C1 segment of cervical spinal cord (tissue), 14 donors: ENCODE data around the gene XPR1.

Experiments
- DNase-seq, 14 donors: peaks; one replicate each; lab custom pipeline; 2025; lab: John Stamatoyannopoulos, UW

The XPR1 gene

DNA sequence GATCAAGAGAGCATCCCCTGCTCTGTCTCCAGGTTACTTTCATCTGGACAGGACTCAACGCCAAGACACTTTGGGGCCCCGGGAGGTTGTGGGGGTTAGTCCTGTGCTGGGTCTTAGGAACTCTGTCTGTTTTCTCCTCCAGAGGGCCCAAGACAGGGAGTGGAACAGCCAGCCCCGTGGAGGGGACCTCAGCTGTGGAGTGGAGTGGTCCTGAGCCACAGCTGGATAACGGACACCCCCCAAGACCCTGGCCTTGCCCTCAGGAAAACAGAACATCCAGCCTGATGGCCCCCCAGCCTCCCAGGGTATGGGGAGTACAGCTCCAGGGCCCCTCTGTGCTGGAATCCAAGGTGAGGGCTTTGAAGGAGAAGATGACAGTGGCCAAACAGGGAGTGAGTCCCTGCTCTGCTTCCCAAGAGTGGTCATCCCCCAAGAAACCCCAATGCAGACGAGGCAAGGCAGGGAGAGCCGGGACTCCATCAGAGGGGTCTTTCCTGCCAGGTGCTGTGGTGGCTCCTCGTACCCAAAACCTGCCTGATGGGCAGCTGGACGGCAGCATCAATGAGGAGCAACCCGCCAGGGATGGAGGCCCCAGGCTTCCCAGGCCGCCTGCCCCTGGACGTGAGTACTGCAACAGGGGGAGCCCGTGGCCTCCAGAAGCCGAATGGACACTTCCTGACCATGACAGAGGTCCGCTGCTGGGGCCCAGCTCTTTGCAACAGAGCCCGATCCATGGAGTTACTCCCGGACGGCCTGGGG is 284.4 kb downstream of the XPR1 start:
- no peak for DNase-seq

DNA sequence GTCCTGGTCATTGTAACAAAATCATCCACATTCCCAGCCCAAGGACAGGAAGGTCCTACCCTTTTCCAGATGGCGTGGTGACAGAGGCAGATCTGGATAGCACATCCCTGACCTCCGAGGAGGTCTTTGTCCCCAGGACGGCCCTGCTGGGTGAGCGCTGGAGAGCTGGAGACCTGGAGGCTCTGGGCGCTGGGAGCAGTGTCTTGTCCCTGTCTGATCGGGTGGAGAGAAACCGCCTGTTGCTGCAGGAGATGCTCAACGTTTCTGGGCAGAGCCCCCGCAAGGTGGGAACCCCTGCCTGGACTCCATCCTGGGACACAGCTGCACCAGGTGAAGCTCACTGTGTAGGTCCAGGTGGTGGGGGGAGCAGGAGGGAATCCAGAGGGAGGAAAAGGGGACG is 284.9 kb downstream of the XPR1 start:
- DNase-seq = no peak

DNA sequence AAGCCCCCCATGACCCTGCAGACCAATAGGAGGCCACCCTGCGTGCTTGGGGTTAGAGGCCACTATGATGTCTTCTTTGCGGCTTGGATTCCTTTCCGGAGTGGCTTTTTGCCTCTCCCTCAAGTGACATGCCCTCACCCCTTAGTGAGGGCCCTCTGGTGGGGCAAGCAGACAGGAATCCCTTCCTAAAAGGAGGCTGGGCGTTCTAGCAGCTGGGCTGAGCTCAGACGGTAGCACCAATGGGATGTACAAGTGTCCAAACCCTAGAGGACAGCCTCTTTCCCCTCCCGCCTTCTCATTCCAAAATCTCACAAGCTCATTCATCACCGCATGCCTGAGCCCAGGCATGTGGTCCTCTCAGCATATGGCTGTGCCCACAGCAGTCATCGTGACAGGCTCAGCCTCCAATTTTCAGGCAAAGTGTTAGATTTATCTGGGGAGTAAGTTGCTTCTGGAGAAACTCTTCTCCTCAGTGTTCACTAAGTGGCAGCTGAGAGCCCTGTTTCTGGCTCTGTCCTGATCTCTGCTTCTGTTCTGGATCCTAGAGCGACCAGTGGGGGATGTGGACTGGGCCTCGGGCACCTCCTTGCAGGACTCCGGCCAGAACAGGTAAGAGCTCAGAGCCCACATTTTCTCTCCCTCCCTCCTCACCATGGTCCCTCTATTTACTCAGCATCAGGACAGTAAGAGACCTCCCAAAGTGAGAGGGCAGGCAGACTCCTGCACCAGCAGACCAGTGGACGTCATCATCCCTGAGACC is 285.7 kb downstream of the XPR1 start:
- no peak for DNase-seq

DNA sequence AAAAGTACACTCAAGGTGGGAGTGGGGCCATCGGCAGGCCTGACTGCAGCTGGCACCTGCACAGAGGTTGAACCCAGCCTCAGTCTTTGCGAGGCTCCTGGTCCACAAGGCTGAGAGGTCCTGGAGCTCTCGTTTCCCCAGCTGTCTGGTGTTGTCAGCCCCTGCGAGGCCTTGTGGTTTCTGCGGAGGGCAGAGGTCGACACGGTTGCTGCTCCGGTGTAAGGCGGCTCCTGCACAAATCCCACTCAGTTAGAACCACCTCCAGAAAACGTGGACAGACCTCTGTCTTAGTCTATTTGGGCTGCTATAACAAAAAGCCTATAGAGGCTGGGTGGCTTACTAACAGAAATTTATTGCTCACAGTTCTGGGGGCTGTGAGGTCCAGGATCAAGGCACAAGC is 286.7 kb downstream of the XPR1 start:
- DNase-seq = no peak

DNA sequence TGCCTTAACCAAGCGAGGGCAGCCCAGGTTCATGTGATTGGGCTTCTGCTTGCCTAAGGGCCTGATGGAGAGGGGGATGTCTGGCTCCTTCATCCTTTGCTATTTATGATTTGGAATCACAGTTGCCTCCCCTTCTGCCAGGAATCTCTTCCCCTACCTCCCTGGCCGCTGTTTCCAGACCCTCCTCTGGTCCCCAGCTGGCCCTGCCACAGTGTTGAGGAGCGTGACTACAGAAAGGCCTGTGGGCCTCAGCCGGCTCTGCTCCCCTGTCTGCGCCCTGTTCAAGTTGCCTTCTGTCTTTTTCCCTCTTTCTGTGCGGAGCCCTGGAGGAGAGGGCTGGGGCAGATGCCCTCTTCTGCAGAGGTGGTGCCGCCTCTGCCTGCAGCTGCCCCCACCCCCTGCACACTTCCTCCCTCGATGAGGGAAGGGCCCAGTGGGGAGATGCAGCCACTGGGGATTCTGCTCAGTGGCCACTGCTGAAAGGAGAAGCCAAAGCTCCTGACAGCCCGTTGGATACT is 287.4 kb downstream of the XPR1 start:
- no peak for DNase-seq

DNA sequence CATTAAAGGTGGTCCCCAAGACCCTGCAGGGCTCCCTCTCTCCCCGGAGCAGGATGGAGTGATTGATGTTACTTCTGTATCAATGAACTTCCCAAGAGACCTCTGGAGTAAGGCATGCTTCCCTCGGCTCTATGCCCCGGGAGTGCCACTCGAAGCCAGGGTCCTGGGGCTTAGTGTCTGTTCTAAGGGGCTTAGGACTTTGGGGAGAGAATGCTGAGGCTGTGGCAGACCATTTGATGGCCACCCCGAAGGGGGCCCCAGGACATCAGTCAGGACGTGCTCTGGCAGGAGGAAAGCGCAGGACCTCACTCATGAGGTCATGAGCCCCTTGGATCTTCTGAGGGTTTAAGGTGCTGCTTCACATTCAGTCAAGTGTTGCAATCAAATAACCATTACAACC is 288.4 kb downstream of the XPR1 start:
- DNase-seq = no peak

DNA sequence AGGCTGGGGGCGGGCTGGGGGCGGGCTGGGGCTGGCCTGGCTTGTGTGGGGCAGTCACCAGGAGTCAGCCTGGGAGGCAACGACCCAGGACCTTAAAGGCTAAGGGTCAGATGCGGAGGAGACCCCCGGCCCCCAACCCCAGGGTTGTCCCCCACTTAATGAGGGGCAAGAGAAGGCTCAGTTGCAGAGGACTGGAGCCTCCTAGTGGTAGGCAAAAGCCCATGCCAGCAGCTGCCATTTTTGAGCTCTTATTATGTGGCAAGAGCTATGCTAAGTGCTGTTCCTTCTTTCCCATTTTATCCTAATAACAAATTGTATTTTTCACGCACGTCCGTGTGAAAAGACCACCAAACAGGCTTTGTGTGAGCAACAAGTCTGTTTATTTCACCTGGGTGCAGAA is 288.9 kb downstream of the XPR1 start:
- no peak for DNase-seq

DNA sequence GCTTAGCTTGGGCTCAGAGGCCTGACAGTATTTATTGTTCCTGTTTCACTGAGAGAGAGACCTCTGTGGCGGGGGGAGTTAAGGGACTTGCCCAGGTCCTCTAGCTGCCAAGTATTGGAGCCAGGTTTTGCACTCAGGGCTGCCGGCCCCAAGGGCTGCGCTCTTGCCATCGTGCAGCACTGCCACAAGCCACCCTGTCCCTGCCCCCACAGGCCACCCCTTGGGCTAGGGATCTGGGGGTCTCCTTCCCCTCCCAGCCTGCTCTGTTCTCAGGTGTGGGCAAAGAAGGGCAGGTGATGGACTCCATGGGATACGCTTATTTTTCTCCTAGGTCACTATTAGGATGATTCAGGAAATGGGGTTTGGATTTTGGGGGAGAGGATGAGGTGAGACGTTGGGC is 289.6 kb downstream of the XPR1 start:
- no peak for DNase-seq

DNA sequence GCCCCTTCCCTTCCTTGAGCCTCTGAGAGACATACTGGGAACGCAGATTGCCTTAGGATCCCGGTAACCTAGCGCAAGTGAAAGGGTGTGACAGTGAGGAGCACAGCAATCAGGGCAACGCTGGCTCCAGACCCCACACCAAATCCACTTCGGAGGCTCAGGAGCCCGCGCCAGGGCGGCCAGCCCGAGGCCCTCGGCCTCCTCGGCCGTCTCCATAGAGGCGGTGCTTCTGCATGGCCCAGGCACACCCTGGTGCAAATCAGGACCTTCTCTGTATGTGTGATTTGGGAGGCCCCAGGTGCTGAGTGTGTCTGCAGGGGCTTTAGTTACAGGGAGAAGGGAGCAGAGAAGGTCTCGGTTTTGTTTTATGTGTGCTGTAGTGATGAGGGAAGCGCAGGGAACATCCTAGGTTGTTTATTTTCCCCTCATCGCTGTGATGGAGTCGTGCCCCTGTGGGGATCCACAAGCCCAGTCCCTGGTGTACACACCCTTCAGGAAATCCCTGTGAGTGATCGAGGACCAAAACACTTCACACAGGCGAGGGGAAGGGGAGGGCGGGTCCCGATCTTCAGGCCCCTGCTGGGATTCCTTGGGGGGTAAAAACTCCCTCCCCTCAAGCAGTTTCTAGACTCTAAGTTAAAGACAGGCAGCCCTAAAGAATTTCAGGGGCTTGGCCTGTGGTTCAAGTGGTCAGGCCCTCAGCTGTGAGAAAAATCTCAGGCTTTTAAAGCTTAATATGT is 290.2 kb downstream of the XPR1 start:
- no peak for DNase-seq

DNA sequence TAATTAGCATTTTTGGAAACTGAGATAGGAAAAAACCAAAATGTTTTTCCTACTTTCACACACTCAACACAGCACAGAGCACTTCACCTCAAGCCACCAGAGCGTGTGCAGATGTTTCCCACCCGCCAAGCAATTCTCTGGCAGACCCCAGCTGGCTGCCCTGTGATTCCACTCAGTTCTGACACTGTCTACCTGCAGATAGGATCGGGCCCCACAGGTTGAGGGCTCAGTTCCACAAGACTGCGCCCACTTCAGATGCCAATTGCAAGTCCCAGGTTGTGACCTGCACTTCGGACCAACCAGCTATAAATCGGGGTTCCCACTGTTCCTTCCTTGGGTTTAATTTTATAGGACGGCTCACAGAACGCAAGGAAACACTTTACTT is 290.8 kb downstream of the XPR1 start:
- no peak for DNase-seq

DNA sequence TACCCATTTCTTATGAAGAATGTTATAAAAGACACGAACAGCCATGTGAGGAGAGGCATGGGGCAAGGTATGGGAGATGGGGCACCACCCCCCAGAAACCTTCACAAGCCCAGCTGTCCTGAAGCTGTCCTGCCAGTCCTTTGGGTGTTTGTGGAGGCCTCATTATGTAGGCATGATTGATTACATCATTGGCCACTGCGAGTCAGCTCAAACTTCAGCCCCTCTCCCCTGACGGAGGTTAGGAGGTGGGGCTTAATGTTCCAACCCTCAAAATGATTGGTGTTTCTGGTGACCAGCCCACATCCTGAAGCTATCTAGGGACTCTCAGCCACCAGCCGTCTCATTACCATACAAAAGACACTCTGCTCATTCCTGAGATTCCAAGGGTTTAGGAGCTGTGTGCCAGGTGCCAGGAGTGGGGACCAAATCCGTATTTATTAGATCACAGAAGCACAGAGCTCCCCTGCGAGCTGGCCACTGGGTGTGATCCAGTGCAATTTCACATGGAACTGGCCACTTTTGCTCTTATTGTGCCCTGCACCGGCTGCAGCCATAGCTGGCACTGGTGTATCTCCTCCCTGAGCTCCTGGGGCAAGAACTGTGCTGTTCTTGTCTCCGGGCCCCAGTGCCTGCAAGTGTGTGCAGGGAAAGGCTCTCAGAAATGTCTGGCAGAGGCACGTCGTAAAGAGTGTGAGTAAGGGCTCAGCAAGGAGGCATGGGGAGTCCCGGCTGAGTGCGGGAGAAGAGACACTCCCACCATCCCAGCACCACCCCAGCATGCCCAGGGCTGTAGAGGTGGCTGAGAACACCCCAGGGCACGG is 291.4 kb downstream of the XPR1 start:
- no peak for DNase-seq

DNA sequence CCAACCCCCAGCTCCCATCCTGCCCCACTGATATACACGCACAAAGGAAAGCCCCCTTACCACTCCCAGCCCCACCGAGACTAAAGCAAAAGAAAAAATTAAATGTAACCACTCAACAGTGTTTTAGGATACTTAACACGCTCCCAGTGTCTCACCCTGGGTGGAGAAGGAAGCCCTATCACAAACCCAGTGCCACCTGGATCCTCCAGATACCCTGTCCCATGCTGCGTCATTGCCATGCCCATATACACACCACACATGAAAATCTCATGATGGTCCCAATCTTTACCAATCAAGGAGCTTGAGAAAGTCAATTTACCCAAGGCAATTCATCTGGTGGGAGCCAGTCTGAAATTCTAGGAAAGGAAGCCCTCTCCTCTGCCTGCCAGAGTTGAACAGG is 292.1 kb downstream of the XPR1 start:
- no peak for DNase-seq

DNA sequence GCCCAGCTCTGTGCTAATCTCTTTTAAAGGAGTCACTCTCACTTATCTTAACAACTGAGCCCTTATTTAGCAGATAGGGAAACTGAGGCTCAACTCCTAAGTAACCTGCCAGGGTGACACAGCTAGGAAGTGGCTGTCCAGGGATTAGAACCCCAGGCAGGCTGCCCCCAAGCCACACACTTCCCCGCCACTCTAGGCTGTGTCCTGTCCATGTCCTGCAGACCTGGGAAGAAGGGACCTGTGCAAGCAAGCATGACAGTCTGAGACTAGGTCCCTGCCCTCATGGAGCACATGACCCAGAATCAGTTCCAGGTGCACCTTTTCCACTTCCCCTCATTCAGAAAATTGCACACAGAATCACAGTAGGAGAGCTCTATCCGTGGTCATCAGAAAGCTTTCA is 293.1 kb downstream of the XPR1 start:
- no peak for DNase-seq

DNA sequence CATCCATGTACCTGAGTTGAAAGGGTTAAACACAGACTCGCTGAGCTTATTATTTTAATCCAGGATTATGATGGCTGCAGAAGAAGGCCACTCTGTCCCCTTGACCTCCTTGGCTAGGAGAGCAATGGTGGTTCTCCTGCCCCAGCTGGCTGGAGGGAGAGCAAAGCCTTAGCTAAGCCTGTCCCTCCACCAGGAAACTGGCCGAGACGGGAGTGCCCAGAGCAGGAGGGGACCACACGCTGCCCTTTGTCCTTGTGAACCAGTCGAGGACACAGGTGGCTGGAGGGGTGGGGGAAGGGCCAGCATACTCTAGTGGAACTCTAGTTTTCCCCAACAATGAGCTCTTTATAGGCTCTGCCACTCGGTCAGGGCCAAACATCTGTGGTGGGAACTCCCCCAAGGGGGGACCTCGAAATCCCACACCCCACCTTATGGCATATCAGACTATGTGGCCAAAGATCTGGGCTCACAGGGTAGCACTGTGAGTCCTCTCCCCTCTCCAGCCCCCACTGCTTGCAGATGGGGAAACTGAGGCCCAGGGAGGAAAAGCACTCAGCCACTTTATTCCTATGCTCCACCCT is 293.7 kb downstream of the XPR1 start:
- peak in 9 of 14 donors; percentile 24 to 70 (median 62) for DNase-seq

DNA sequence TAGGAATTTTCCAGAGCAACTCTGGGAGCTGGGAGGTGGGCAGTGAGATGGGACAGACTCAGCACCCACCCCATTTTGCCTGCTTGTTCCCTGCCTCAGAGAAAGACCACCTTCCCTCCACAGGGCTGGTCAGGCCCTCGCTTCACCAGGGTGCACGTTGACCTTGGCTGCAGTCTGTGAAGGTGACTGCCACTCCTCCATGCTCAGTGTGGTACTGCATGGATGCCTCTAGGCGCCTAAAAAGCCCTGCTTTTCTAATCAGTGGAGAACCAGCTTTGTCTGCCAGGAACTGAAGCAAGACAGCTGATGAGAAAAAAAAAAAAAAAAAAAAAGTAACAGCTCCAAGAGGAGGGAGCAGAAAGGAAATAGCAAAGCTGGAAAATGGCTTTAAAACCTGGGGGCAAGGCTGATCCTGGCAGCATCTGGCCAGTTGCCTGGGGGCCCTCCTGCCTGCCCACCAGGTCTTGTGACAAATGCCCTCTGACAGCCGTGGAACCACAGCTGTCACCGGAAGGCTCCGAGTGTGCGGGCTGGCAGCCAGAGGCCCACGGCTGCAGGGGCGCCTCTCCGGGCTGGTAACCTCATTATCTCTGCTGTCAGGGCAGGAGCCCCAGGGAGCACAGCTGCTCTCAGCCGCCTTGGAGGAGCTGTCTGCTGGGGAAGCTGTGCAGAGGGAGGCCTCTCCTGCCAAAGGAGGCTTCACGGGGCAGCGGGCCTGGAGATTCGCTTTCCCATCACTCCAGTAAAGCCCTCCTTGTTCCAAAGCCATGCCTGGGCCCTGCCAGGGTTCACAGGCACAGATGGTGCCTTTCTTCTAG is 294.6 kb downstream of the XPR1 start:
- DNase-seq = peak in 13 of 14 donors; percentile 20 to 85 (median 71)

DNA sequence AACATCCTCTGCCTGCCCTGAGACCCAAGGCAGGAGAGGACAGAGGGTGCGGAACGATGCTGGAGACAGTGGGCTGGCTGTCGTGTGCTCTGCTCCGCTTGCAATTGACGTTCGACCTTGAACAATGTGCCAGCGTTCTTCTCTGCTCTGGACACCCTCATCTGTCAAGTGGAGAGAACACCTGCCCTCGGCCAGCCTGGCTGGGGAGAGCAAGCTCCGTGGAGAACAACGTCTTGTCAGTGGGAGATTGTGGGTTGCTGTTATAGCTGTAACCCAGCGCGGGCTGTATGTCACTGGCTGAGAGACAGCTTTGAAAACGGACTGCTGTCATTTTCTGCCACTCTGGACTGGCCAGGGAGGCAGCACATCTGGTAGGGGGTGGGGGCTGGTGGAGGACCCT is 295.5 kb downstream of the XPR1 start:
- DNase-seq = peak in 5 of 14 donors; percentile 39 to 61 (median 53)

DNA sequence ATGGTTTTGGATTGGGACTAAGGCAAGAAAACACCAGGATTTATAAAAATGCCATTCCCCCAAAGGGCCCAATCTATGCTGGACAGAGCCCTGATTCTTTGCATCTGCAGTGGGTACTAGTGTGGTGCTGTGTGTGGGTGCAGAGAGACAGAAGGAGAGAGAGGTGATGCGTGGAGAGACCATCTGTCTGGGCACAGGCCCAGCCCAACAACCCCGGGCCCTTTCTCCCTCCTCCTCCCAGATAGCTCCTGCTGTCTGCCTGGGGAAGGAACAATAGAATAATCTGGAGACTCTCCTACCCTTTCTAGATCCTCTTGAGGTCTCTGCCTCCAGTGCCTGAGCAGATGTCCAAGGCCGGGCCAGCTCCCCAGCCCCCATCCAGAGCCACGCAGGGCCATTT is 296.0 kb downstream of the XPR1 start:
- DNase-seq = peak in 8 of 14 donors; percentile 26 to 90 (median 48)

DNA sequence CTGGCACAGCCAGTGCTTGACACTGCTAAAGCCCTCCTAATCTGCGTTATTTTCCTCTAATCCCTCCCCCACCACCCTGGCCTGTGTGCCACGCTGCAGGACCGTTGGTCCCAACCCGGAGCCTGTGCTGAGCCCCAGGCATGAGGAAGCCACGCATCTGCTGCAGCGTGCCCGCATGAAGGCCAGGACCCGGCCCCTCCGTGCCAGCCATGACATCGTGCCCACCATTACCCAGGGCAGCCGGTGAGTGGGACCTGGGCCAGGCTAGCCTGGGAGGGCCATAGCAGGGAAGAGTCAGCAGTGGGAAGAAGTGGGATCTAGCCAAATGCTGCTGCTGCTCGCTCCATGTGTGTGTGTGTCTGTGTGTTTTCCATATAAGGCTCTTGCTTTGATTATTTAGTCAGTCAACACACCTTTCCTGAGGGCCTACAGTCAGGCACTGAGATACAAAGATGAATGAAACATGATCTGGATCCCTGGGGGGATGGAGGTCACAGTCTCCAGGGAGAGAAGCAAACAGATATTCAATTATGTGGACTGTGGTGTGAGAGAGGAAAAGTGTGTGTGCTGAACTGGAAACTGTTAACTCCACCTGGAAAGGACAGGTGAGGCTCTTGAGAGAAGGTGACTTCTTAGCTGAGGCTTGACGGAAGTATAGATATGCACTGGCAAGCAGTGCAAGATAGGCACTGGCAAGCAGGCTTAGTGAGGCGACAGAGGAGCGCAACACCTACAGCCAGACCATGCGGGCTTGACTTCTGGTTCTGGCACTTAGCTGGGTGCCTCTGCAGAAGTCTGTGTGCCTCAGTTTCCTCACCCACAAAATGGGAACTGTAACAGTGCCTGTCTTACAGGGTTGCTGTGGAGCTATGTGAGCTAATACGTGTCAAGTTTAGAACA is 296.8 kb downstream of the XPR1 start:
- DNase-seq = no peak

DNA sequence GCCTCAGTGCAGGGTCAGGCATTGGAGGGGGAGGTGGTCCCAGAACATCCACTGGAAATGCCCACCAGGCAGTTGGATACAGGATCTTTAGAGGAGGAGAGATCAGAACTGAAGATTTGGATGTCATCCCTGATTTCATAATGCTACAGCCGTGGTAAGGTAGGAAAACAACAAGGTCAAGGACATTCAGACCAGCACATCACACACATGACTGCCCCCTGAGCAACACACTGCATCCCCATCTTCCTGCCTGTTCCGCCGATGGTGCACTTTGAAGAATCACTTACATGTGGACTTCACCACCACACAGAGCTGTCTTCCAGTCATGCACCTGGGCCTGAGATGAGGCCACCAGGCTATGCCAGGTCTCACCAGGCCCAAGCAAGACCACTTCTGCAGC is 297.6 kb downstream of the XPR1 start:
- DNase-seq = no peak
